Motor neuron (in vitro differentiated cells): ENCODE measurements around the gene WNT9B. TPM values are rescaled to one million over a fixed set of nuclear protein-coding genes. Genes with fewer than 3 reads are reported as not detected.
"Not testable (repeated sequence)": the region's sequence is repeated elsewhere in the genome, so short reads cannot be mapped to it uniquely, and the experiment has no call there.

Experiments used
- ATAC-seq, 8 experiments: fragments of 200-7000 bp; cut with Tn5 transposase; replicated peaks in 6 of 8; 2 replicates each; pipeline ENCODE4 v1.8.0; 2021; ENCODE audit warnings: mild to moderate bottlenecking in 8 of 8, moderate library complexity in 8 of 8
- H3K27ac ChIP-seq, 2 donors: fragments of 250-450 bp; sonication (Bioruptor Pico); 2 replicates each; pipeline ENCODE4 v1.9.0; 2021; ENCODE audit warnings: antibody characterized with exemption in 2 of 2, mild to moderate bottlenecking in 2 of 2, moderate library complexity in 1 of 2
- H3K4me1 ChIP-seq, 2 donors: fragments of 250-450 bp; sonication (Bioruptor Pico); replicated peaks in 1 of 2; 2 replicates each; pipeline ENCODE4 v1.6.1; 2021; ENCODE audit warnings: antibody characterized with exemption in 2 of 2, mild to moderate bottlenecking in 2 of 2, moderate library complexity in 1 of 2
- H3K4me3 ChIP-seq, 5 donors: fragments of 250-450 bp; sonication (Bioruptor Pico); 2 replicates each; pipeline ENCODE4 v1.9.0; 2021; ENCODE audit warnings: antibody characterized with exemption in 5 of 5, mild to moderate bottlenecking in 5 of 5, moderate library complexity in 4 of 5
- WGBS, 10 experiments: fragments of 450-650 bp; shearing (Covaris generic); methylation state at CpG; one replicate each; pipeline ENCODE4 v1.0.0; 2022; 5-methylcytosine and 5-hydroxymethylcytosine counted together
- in situ Hi-C, 9 experiments: fragments of 400-800 bp; cut with MboI; loops; one replicate each; pipeline ENCODE4 v1.15.0; 2021; ENCODE audit warnings: low sequenced_read_pairs in 9 of 9, low pct_unique_long_range_greater_than_20kb in 2 of 9; ENCODE audit not compliant: unreplicated experiment in 9 of 9
- total RNA-seq, 8 experiments: library from RNA; unstranded; fragments of 300-600 nt; gene quantifications; 2 replicates each; pipeline versions ENCODE4 v1.2.3 to v1.2.4, GENCODE V29; 2022

Gene WNT9B
- total RNA-seq, 8 experiments from 2014 or later, result 0.14 to 1.4 (median 0.29) TPM; not detected in 2

GRCh38 chr17:46916623-46917022 is 65.2 kb downstream of the WNT9B start:
- H3K4me1 ChIP-seq, result no peaks in the 10 kb centered on the region
- WGBS, 10 experiments, result 33 to 93% (median 69%) methylated on average over 1 to 3 of the region's 3 CpGs; no CpG with 5 or more reads in 3 of the 10 experiments
- H3K4me3 ChIP-seq, result no peak overlapping the region
- no peak for ATAC-seq
- in situ Hi-C loops, result no loop called here
- no peak overlapping the region for H3K27ac ChIP-seq

GRCh38 chr17:46917041-46917440 is 65.7 kb downstream of the WNT9B start:
- in situ Hi-C loops, result no loop called here

GRCh38 chr17:46917516-46917915 is 66.1 kb downstream of the WNT9B start:
- Histone ChIP-seq H3K4me1 (no peaks in the 10 kb centered on the region), H3K27ac (no peak overlapping the region), H3K4me3 (no peak overlapping the region)
- in situ Hi-C loops, result no loop called here
- WGBS, 10 experiments, result 55 to 92% (median 75%) methylated on average over 1 to 3 of the region's 4 CpGs; no CpG with 5 or more reads in 6 of the 10 experiments
- no peak for ATAC-seq

More at GRCh38 chr17:46917041-46917440, 65.7 kb downstream of the WNT9B start:
- Histone ChIP-seq H3K27ac (no peak overlapping the region), H3K4me1 (no peaks in the 10 kb centered on the region), H3K4me3 (no peak overlapping the region)
- no peak for ATAC-seq

- H3K4me3 ChIP-seq, result peak overlapping the region; percentile 84 to 91 (median 85)
- H3K27ac ChIP-seq, H3K4me1 ChIP-seq, in situ Hi-C loops, ATAC-seq: not testable (repeated sequence)
- WGBS, 10 experiments, result 100% methylated on average over 1 of the region's 4 CpGs; no CpG with 5 or more reads in 8 of the 10 experiments
Observed at GRCh38 chr17:46921962-46922361, 70.6 kb downstream of the WNT9B start.

- peaks cover 8 to 9% of the 10 kb centered on the region in 2 donors for H3K4me1 ChIP-seq
- peak overlapping the region; percentile 84 to 91 (median 85) for H3K4me3 ChIP-seq
- peak overlapping the region; percentile 100 for H3K27ac ChIP-seq
- ATAC-seq, result peak in 3 of 8 experiments; percentile 8 to 16 (median 13)
- in situ Hi-C loops, result no loop called here
- 0% methylated on average over 1 to 6 of the region's 6 CpGs; no CpG with 5 or more reads in 2 of the 10 experiments for WGBS, 10 experiments
Observed at GRCh38 chr17:46922487-46922803, 71.1 kb downstream of the WNT9B start.

GRCh38 chr17:46922804-46923635 is 71.6 kb downstream of the WNT9B start, which contains the start of gene GOSR2:
Gene GOSR2 (plus strand): TSS chr17:46923160. CDS start chr17:46923193, 33 bp downstream.
- H3K4me3 ChIP-seq, result peak within 1 kb of the TSS; percentile 84 to 91 (median 85)
- peaks cover 8 to 9% of the 10 kb centered on the region in 2 donors for H3K4me1 ChIP-seq
- ATAC-seq, result peak; percentile 96 to 99 (median 97)
- 0 to 2% (median 0%) methylated on average over 2 to 29 of the region's 52 CpGs; no CpG with 5 or more reads in 2 of the 10 experiments for WGBS, 10 experiments
- peak within 1 kb of the TSS; percentile 100 for H3K27ac ChIP-seq
- in situ Hi-C loops, result no loop called here

GRCh38 chr17:46925185-46925868 is 73.9 kb downstream of the WNT9B start:
- in situ Hi-C loops, result no loop called here
- H3K4me3 ChIP-seq, result no peak overlapping the region
- 42 to 90% (median 83%) methylated on average over 1 to 5 of the region's 5 CpGs; no CpG with 5 or more reads in 2 of the 10 experiments for WGBS, 10 experiments
- H3K4me1 ChIP-seq, result peaks cover 18 to 22% of the 10 kb centered on the region in 2 donors
- no peak for ATAC-seq
- H3K27ac ChIP-seq, result no peak overlapping the region

- H3K4me1 ChIP-seq, result peaks cover 18 to 25% of the 10 kb centered on the region in 2 donors
- no peak overlapping the region for H3K4me3 ChIP-seq
- 50 to 100% (median 89%) methylated on average over 1 to 8 of the region's 10 CpGs for WGBS, 10 experiments
- in situ Hi-C loops, result no loop called here
- no peak for ATAC-seq
- H3K27ac ChIP-seq, result no peak overlapping the region
Observed at GRCh38 chr17:46928467-46929261, 77.3 kb downstream of the WNT9B start.

- peaks cover 12 to 18% of the 10 kb centered on the region in 2 donors for H3K4me1 ChIP-seq
- ATAC-seq, result peak in 6 of 8 experiments; percentile 42 to 98 (median 61)
- WGBS, 10 experiments, result 5 to 93% (median 56%) methylated on average over 2 to 5 of the region's 6 CpGs; no CpG with 5 or more reads in 2 of the 10 experiments
- in situ Hi-C loops, result no loop called here
- no peak overlapping the region for H3K27ac ChIP-seq
- no peak overlapping the region for H3K4me3 ChIP-seq
Observed at GRCh38 chr17:46929413-46929812, 78.0 kb downstream of the WNT9B start.

- peaks cover 12 to 16% of the 10 kb centered on the region in 2 donors for H3K4me1 ChIP-seq
- in situ Hi-C loops, result no loop called here
- no peak overlapping the region for H3K4me3 ChIP-seq
- peak in 2 of 8 experiments; percentile 38 to 44 for ATAC-seq
- WGBS, 10 experiments, result 20 to 100% (median 62%) methylated on average over 1 to 4 of the region's 4 CpGs; no CpG with 5 or more reads in 2 of the 10 experiments
- H3K27ac ChIP-seq, result no peak overlapping the region
Observed at GRCh38 chr17:46930051-46930450, 78.7 kb downstream of the WNT9B start.

- in situ Hi-C loops, result no loop called here
- Histone ChIP-seq H3K27ac (no peak overlapping the region), H3K4me1 (peaks cover 10 to 16% of the 10 kb centered on the region in 2 donors), H3K4me3 (no peak overlapping the region)
- ATAC-seq, result no peak
- 40 to 100% (median 80%) methylated on average over 1 to 3 of the region's 4 CpGs; no CpG with 5 or more reads in 3 of the 10 experiments for WGBS, 10 experiments
Observed at GRCh38 chr17:46931596-46931995, 80.2 kb downstream of the WNT9B start.

GRCh38 chr17:46935658-46936266 is 84.4 kb downstream of the WNT9B start:
- no peak overlapping the region for H3K4me3 ChIP-seq
- H3K27ac ChIP-seq, result no peak overlapping the region
- 51 to 100% (median 96%) methylated on average over 1 to 4 of the region's 7 CpGs; no CpG with 5 or more reads in 3 of the 10 experiments for WGBS, 10 experiments
- in situ Hi-C loops, result no loop called here
- H3K4me1 ChIP-seq, result peaks cover 0 to 3% of the 10 kb centered on the region in 2 donors
- peak in 2 of 8 experiments; percentile 97 to 99 for ATAC-seq
